Esophagus muscularis mucosa (tissue), 4 donors: ENCODE measurements around the gene SRGAP3. TPM values are rescaled to one million over a fixed set of nuclear protein-coding genes. Genes with fewer than 3 reads are reported as not detected.

ENCODE experiments used
- DNase-seq: peaks from one replicate; pipeline ENCODE4 v3.0.0-alpha.2; 2017; ENCODE audit errors: extremely low spot score
- H3K27ac ChIP-seq, 4 donors: fragments of 200-600 bp; sonication (generic); replicated peaks in 1 of 4; 1 replicate in 3 of 4; 2 replicates in 1 of 4; pipeline ENCODE4 v1.5.1; 2016 to 2019; ENCODE audit warnings: mild to moderate bottlenecking in 1 of 4
- H3K27me3 ChIP-seq, 4 donors: fragments of 200-600 bp; sonication (generic); one replicate each; pipeline versions ENCODE4 v1.5.1 to v1.6.0; 2016 to 2019
- H3K36me3 ChIP-seq, 4 donors: fragments of 200-600 bp; sonication (generic); one replicate each; pipeline ENCODE4 v1.5.1; 2016 to 2019
- H3K4me1 ChIP-seq, 4 donors: fragments of 200-600 bp; sonication (generic); one replicate each; pipeline ENCODE4 v1.5.1; 2016 to 2019
- H3K4me3 ChIP-seq, 4 donors: fragments of 200-600 bp; sonication (generic); 1 replicate in 2 of 4; 2 replicates in 2 of 4; pipeline ENCODE4 v1.5.1; 2016 to 2019; ENCODE audit warnings: mild to moderate bottlenecking in 4 of 4, moderate library complexity in 1 of 4
- H3K9me3 ChIP-seq, 4 donors: fragments of 200-600 bp; sonication (generic); 1 replicate in 3 of 4; 2 replicates in 1 of 4; pipeline ENCODE4 v1.5.1; 2016 to 2019
- EP300 ChIP-seq: sonication (generic); formaldehyde crosslinking; IDR thresholded peaks from one replicate; pipeline ENCODE4 v1.6.1; 2017; ENCODE audit warnings: antibody characterized with exemption
- POLR2A ChIP-seq: fragments of 450-650 bp; IDR thresholded peaks from one replicate; pipeline ENCODE4 v1.6.1; 2017; ENCODE audit warnings: antibody characterized with exemption, moderate library complexity, mild to moderate bottlenecking, low read depth
- POLR2AphosphoS5 ChIP-seq, 2 donors: sonication (generic); formaldehyde crosslinking; IDR thresholded peaks; one replicate each; pipeline ENCODE4 v1.6.1; 2017; ENCODE audit warnings: antibody characterized with exemption in 2 of 2
- WGBS: methylation state at CpG from one replicate; pipeline ENCODE4 v1.1.5; 2018; 5-methylcytosine and 5-hydroxymethylcytosine counted together
- intact Hi-C: fragments of 100-400 bp; cut with DNase I; formaldehyde crosslinking; loops from one replicate; pipeline ENCODE4 v1.15.1; 2023
- total RNA-seq, 4 donors: library from RNA; depleted of rRNA; stranded (reverse); fragments of >200 nt; gene quantifications; one replicate each; pipeline versions ENCODE4 v1.1.0 to v1.2.1, GENCODE V29; 2016
- TF ChIP-seq, protein P1 (sequence below), 3 experiments: fragments of 200-600 bp in 2 of 3; fragments of 450-650 bp in 1 of 3; sonication (generic) in 2 of 3; IDR thresholded peaks; one replicate each; pipeline ENCODE4 v1.5.1; 2017 to 2019; ENCODE audit warnings: antibody characterized with exemption in 3 of 3, mild to moderate bottlenecking in 2 of 3, moderate library complexity in 1 of 3

The SRGAP3 gene
- total RNA-seq, 4 donors from 2014 or later = 2.4 to 8.6 (median 3.1) TPM

DNA sequence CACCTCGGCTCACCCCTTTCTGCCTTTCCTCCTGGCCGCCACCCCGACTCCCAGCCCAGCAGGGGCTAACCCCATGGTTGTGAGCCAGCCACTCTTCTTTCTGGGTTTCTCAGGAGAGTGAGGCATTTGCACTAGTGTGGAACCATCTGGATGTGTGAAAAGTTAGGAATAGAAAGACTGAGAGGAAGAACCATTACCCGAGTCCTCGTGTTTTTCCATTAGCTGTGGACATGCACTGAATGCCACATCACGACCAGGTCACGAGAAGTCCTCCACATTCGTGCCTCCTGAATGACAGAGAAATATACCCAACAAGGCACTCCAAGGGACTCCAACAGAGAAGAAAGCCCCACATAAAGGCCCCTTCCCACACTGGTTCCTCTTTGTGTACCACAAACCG, 268.1 kb downstream of the SRGAP3 start:
- Histone ChIP-seq H3K4me3 (no peak overlapping the region), H3K36me3 (peaks cover 0 to 6% (median 3%) of the 10 kb centered on the region in 4 donors), H3K4me1 (peaks cover 0 to 5% (median 2%) of the 10 kb centered on the region in 4 donors), H3K9me3 (peaks cover 0 to 11% (median 7%) of the 10 kb centered on the region in 4 donors), H3K27me3 (peaks cover 0 to 31% (median 0%) of the 10 kb centered on the region in 4 donors), H3K27ac (no peak overlapping the region)
- intact Hi-C loops = no loop called here
- no peak for TF ChIP-seq POLR2A
- TF ChIP-seq, protein P1, sequence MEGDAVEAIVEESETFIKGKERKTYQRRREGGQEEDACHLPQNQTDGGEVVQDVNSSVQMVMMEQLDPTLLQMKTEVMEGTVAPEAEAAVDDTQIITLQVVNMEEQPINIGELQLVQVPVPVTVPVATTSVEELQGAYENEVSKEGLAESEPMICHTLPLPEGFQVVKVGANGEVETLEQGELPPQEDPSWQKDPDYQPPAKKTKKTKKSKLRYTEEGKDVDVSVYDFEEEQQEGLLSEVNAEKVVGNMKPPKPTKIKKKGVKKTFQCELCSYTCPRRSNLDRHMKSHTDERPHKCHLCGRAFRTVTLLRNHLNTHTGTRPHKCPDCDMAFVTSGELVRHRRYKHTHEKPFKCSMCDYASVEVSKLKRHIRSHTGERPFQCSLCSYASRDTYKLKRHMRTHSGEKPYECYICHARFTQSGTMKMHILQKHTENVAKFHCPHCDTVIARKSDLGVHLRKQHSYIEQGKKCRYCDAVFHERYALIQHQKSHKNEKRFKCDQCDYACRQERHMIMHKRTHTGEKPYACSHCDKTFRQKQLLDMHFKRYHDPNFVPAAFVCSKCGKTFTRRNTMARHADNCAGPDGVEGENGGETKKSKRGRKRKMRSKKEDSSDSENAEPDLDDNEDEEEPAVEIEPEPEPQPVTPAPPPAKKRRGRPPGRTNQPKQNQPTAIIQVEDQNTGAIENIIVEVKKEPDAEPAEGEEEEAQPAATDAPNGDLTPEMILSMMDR (IDR thresholded peaks at IDR 0.05) = no peak
- TF ChIP-seq POLR2AphosphoS5 (IDR thresholded peaks at IDR 0.05) = no peak
- TF ChIP-seq EP300 = no peak
- WGBS = 86% methylated on average over 9 of the region's 9 CpGs
- DNase-seq = no peak

- Histone ChIP-seq H3K4me3 (no peak overlapping the region), H3K27ac (no peak overlapping the region), H3K4me1 (peaks cover 0 to 5% (median 2%) of the 10 kb centered on the region in 4 donors), H3K27me3 (peaks cover 0 to 36% (median 0%) of the 10 kb centered on the region in 4 donors), H3K36me3 (peaks cover 0 to 6% (median 3%) of the 10 kb centered on the region in 4 donors), H3K9me3 (peaks cover 0 to 11% (median 7%) of the 10 kb centered on the region in 4 donors)
- intact Hi-C loops = no loop called here
- TF ChIP-seq EP300 = no peak
- TF ChIP-seq, protein P1 (IDR thresholded peaks at IDR 0.05) = no peak
- 45% methylated on average over 6 of the region's 6 CpGs for WGBS
- DNase-seq = peak; percentile 89
Observed at GRCh38 chr3:8980756-8981257, 268.6 kb downstream of the SRGAP3 start.

DNA sequence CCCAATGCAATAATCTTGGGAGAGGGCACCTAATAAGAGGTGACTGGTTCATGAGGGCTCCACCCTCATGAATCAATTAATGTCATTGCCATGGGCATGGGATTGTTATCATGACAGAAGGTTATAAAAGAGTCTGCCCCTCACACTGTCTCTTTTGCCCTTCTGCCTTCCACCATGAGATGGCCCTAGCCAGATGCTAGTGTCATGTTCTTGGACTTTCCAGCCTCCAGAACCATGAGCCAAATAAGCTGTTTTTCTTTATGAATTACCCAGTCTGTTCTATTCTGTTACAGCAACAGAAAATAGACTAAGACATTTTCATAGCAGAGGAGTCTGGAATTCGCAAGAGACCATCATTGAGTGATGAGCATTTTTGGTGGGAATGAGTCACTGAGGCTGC, 270.2 kb downstream of the SRGAP3 start:
- no peak overlapping the region for H3K27ac ChIP-seq
- peaks cover 0 to 11% (median 7%) of the 10 kb centered on the region in 4 donors for H3K9me3 ChIP-seq
- peaks cover 0 to 46% (median 0%) of the 10 kb centered on the region in 4 donors for H3K27me3 ChIP-seq
- WGBS = 100% methylated on average over 1 of the region's 1 CpG
- DNase-seq = peak; percentile 29
- H3K36me3 ChIP-seq = no peaks in the 10 kb centered on the region
- H3K4me1 ChIP-seq = peaks cover 0 to 5% (median 2%) of the 10 kb centered on the region in 4 donors
- TF ChIP-seq POLR2A = no peak
- TF ChIP-seq, protein P1 (IDR thresholded peaks at IDR 0.05) = no peak
- TF ChIP-seq POLR2AphosphoS5 (IDR thresholded peaks at IDR 0.05) = no peak
- no peak for TF ChIP-seq EP300
- intact Hi-C loops = no loop called here
- H3K4me3 ChIP-seq = no peak overlapping the region

GRCh38 chr3:8978551-8978950, 270.9 kb downstream of the SRGAP3 start:
- 76% methylated on average over 3 of the region's 3 CpGs for WGBS
- peaks cover 0 to 11% (median 7%) of the 10 kb centered on the region in 4 donors for H3K9me3 ChIP-seq
- DNase-seq = peak; percentile 66
- TF ChIP-seq, protein P1 (IDR thresholded peaks at IDR 0.05) = no peak
- TF ChIP-seq EP300 (no peak), POLR2A (no peak), POLR2AphosphoS5 (IDR thresholded peaks at IDR 0.05) (no peak)
- intact Hi-C loops = no loop called here
- no peak overlapping the region for H3K4me3 ChIP-seq
- peaks cover 0 to 46% (median 0%) of the 10 kb centered on the region in 4 donors for H3K27me3 ChIP-seq
- H3K36me3 ChIP-seq = no peaks in the 10 kb centered on the region
- no peak overlapping the region for H3K27ac ChIP-seq
- H3K4me1 ChIP-seq = peaks cover 0 to 5% (median 2%) of the 10 kb centered on the region in 4 donors
